Stomach (tissue), 9 donors: ENCODE measurements around the gene EIF4G3. TPM values are rescaled to one million over a fixed set of nuclear protein-coding genes. Genes with fewer than 3 reads are reported as not detected.

Experiments used
- DNase-seq, 2 donors: peaks; one replicate each; pipeline versions ENCODE4 v3.0.0 to v3.0.0-alpha.2; 2013 to 2019
- H3K27ac ChIP-seq, 5 donors: fragments of 200-600 bp in 4 of 5; sonication (generic) in 4 of 5; one replicate each; pipeline ENCODE4 v1.5.1; 2013 to 2019; ENCODE audit warnings: mild to moderate bottlenecking in 1 of 5, moderate library complexity in 1 of 5
- H3K27me3 ChIP-seq, 3 donors: fragments of 200-600 bp; sonication (generic); one replicate each; pipeline ENCODE4 v1.5.1; 2017 to 2019; ENCODE audit warnings: mixed run types in 1 of 3
- H3K36me3 ChIP-seq, 4 donors: fragments of 200-600 bp; sonication (generic); 1 replicate in 3 of 4; 2 replicates in 1 of 4; pipeline ENCODE4 v1.5.1; 2016 to 2019
- H3K4me1 ChIP-seq, 4 donors: fragments of 200-600 bp; sonication (generic); one replicate each; pipeline ENCODE4 v1.5.1; 2016 to 2019
- H3K4me3 ChIP-seq, 4 donors: fragments of 200-600 bp; sonication (generic) in 3 of 4; one replicate each; pipeline ENCODE4 v1.5.1; 2016 to 2019; ENCODE audit warnings: mild to moderate bottlenecking in 1 of 4
- H3K9me3 ChIP-seq, 4 donors: fragments of 200-600 bp; sonication (generic); one replicate each; pipeline ENCODE4 v1.5.1; 2016 to 2019
- CTCF ChIP-seq, 7 experiments: fragments of 450-650 bp in 4 of 7; fragments of 200-600 bp in 3 of 7; sonication (generic) in 3 of 7; IDR thresholded peaks; one replicate each; pipeline ENCODE4 v1.5.1; 2016 to 2019; ENCODE audit warnings: antibody characterized with exemption in 7 of 7, control low read depth in 2 of 7, mild to moderate bottlenecking in 1 of 7
- EP300 ChIP-seq: sonication (generic); formaldehyde crosslinking; IDR thresholded peaks from one replicate; pipeline ENCODE4 v1.6.1; 2017; ENCODE audit warnings: antibody characterized with exemption
- POLR2A ChIP-seq, 4 donors: fragments of 450-650 bp; IDR thresholded peaks; one replicate each; pipeline ENCODE4 v1.6.1; 2016; ENCODE audit warnings: antibody characterized with exemption in 4 of 4, control low read depth in 2 of 4, mild to moderate bottlenecking in 1 of 4, moderate library complexity in 1 of 4
- POLR2AphosphoS5 ChIP-seq, 3 donors: sonication (generic); formaldehyde crosslinking; IDR thresholded peaks; one replicate each; pipeline ENCODE4 v1.6.1; 2016; ENCODE audit warnings: antibody characterized with exemption in 3 of 3
- WGBS, 5 donors: extraction: QIAGEN DNeasy Blood & Tissue Kit in 3 of 5; methylation state at CpG; one replicate each; pipeline versions ENCODE4 v1.1.5 to v1.1.7; 2013 to 2018; 5-methylcytosine and 5-hydroxymethylcytosine counted together
- intact Hi-C: fragments of 100-400 bp; cut with DNase I; formaldehyde crosslinking; loops from one replicate; pipeline ENCODE4 v1.15.1; 2023; ENCODE audit warnings: low total_unique reads
- polyA plus RNA-seq, 3 donors: library from polyadenylated mRNA; stranded (reverse); fragments of 200-250 nt; gene quantifications; one replicate each; pipeline ENCODE4 v1.2.3, GENCODE V29; 2013
- total RNA-seq, 5 donors: library from RNA; depleted of rRNA; stranded (reverse); fragments of >200 nt; gene quantifications; one replicate each; pipeline versions ENCODE4 v1.1.0 to v1.2.3, GENCODE V29; 2014 to 2016
- donor health status: healthy with polysubstance abuse.
- donor health status: Bipolar disorder and iron deficiency.
- donor health status: healthy.

The EIF4G3 gene
- total and polyA plus RNA-seq, 8 donors = 6.3 to 63.3 (median 44.7) TPM

GRCh38 chr1:21035794-21036193 is 140.9 kb downstream of the EIF4G3 start:
- H3K4me1 ChIP-seq = peaks cover 0 to 32% (median 18%) of the 10 kb centered on the region in 4 donors
- H3K27ac ChIP-seq = no peak overlapping the region
- DNase-seq = no peak
- 0 to 94% (median 67%) methylated on average over 1 to 2 of the region's 2 CpGs for WGBS, 5 donors
- TF ChIP-seq EP300 (no peak), CTCF (IDR thresholded peaks at IDR 0.05) (no peak), POLR2A (IDR thresholded peaks at IDR 0.05) (no peak), POLR2AphosphoS5 (IDR thresholded peaks at IDR 0.05) (no peak)
- no peaks in the 10 kb centered on the region for H3K9me3 ChIP-seq
- no peaks in the 10 kb centered on the region for H3K27me3 ChIP-seq
- H3K36me3 ChIP-seq = peaks cover 0 to 7% (median 0%) of the 10 kb centered on the region in 4 donors
- no peak overlapping the region for H3K4me3 ChIP-seq
- intact Hi-C loops = no loop called here

- H3K27ac ChIP-seq = no peak overlapping the region
- H3K4me3 ChIP-seq = no peak overlapping the region
- intact Hi-C loops = no loop called here
- peak in 1 of 2 donors; percentile 37 for DNase-seq
- no peak for TF ChIP-seq EP300
- no peak for TF ChIP-seq CTCF (IDR thresholded peaks at IDR 0.05)
- no peak for TF ChIP-seq POLR2A (IDR thresholded peaks at IDR 0.05)
- no peak for TF ChIP-seq POLR2AphosphoS5 (IDR thresholded peaks at IDR 0.05)
- no peaks in the 10 kb centered on the region for H3K27me3 ChIP-seq
- WGBS, 5 donors = 65 to 88% (median 77%) methylated on average over 5 to 14 of the region's 14 CpGs
- H3K9me3 ChIP-seq = no peaks in the 10 kb centered on the region
- peaks cover 0 to 7% (median 0%) of the 10 kb centered on the region in 4 donors for H3K36me3 ChIP-seq
- H3K4me1 ChIP-seq = peaks cover 0 to 32% (median 18%) of the 10 kb centered on the region in 4 donors
These were observed 141.7 kb downstream of the EIF4G3 start for GRCh38 chr1:21034725-21035628.

- Histone ChIP-seq H3K36me3 (peaks cover 0 to 7% (median 0%) of the 10 kb centered on the region in 4 donors), H3K27ac (no peak overlapping the region), H3K9me3 (no peaks in the 10 kb centered on the region), H3K4me1 (peaks cover 0 to 41% (median 18%) of the 10 kb centered on the region in 4 donors), H3K27me3 (no peaks in the 10 kb centered on the region), H3K4me3 (no peak overlapping the region)
- TF ChIP-seq CTCF (IDR thresholded peaks at IDR 0.05) (no peak), POLR2AphosphoS5 (IDR thresholded peaks at IDR 0.05) (no peak), POLR2A (IDR thresholded peaks at IDR 0.05) (no peak), EP300 (no peak)
- intact Hi-C loops = no loop called here
- no peak for DNase-seq
- WGBS, 5 donors = 44 to 62% (median 52%) methylated on average over 3 of the region's 3 CpGs
These were observed 144.0 kb downstream of the EIF4G3 start for GRCh38 chr1:21032741-21033140.

GRCh38 chr1:21030181-21030580 is 146.5 kb downstream of the EIF4G3 start:
- TF ChIP-seq POLR2A (IDR thresholded peaks at IDR 0.05) (no peak), POLR2AphosphoS5 (IDR thresholded peaks at IDR 0.05) (no peak)
- H3K9me3 ChIP-seq = no peaks in the 10 kb centered on the region
- no peaks in the 10 kb centered on the region for H3K36me3 ChIP-seq
- no peak overlapping the region for H3K27ac ChIP-seq
- WGBS, 5 donors = 92 to 100% (median 94%) methylated on average over 1 of the region's 1 CpG
- H3K4me3 ChIP-seq = no peak overlapping the region
- intact Hi-C loops = no loop called here
- DNase-seq = no peak
- peaks cover 0 to 34% (median 17%) of the 10 kb centered on the region in 4 donors for H3K4me1 ChIP-seq
- H3K27me3 ChIP-seq = no peaks in the 10 kb centered on the region
